Retina (tissue), 1 donor: ENCODE data around the gene MACROD1.
"Not testable (repeated sequence)": the region's sequence is repeated elsewhere in the genome, so short reads cannot be mapped to it uniquely, and the experiment has no call there.

Source experiments
- DNase-seq: peaks from one replicate; pipeline ENCODE4 v3.0.0-alpha.2; 2016

MACROD1 gene

GRCh38 chr11:64185175-64185692 is 19.3 kb upstream of the MACROD1 start:
- DNase-seq, result no peak

DNA sequence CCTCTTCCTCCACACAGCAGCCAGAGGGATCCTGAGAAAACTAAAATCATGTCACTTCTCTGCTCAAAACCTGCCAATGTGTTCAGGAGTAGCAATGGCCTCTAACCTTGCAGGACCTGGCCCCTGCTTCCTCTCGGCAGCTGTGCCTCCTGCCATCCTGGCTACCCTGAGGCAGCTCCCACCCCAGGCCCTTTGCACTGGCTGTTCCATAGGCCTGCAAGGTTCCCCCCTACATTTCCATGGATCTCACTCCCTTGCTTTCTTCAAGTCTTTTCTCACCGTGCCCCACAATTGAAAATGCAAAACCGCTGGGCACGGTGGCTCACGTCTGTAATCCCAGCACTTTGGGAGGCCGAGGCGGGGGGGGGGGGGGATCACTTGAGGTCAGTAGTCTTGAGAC is 18.0 kb upstream of the MACROD1 start:
- no peak for DNase-seq

GRCh38 chr11:64181506-64182411 is 15.8 kb upstream of the MACROD1 start:
- DNase-seq, result peak; percentile 77

- DNase-seq, result peak; percentile 31
Observed at GRCh38 chr11:64180891-64181290, 15.0 kb upstream of the MACROD1 start.

DNA sequence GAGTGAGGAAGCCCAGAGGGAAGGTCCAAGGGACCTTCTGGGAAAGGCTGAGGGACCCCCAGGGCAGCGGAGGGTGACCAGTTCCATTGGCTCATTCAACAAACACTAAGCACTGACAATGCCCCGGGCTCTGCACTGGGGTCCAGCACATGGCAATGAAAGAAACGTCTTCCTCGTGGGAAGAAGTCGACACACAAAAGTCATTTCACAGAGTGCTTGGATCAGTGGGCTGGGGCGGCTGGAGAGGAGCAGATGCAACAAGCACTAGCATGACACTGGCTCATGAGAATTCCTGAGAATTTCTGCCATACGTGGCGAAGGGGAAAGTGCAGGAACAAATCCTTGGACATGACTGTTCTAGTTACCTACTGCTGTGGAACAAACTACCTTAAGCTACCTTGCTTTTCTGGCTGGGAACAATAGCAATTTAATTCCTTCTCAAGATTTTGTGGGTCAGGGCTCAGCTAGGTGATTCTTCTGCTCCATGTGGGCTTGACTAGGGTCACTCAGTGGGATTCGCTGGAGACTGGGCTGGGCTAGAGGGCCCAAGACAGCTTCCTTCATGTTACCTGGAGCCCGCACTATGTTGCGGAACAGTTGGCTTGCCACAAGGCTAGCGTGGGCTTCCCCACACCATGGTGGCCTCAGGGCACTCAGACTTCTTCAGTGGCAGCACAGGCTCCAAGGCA is 13.2 kb upstream of the MACROD1 start:
- DNase-seq, result no peak

DNA sequence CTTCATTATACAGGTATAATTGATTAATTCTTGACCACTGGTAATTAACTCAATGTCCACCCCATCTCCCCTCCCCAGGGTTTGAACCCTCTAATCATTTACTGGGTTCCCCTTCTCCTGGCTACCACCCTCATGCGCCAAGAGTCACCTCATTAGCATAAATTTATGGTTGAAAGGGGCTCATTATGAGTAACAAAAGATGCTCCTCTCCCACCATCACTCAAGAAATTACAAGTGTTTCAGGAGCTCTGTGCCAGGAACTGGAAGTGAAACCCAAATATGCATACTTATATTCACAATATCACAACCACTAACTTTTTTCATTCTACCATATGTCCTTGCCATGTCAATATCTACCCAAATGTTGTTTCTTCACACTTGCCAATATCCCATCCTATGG is 12.3 kb upstream of the MACROD1 start:
- no peak for DNase-seq

DNA sequence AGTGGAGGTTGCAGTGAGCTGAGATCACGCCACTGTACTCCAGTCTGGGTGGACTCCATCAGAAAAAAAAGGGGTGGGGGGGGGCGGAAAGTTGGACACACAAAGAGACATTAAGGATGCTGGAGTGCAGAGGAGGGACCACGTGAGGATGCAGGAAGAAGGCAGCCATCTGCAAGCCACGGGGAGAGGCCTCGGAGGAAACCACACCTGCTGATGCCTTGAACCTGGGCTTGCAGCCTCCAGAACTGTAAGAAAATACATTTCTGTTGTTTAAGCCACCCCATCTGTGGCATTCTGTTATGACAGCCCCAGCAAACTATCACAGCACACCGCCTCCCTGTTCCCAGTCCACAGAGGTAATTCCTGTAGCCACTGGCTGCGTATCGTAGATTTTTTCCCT is 10.8 kb upstream of the MACROD1 start:
- no peak for DNase-seq

GRCh38 chr11:64173616-64174355 is 7.9 kb upstream of the MACROD1 start:
- DNase-seq, result no peak

- no peak for DNase-seq
Observed at GRCh38 chr11:64170419-64170818, 4.5 kb upstream of the MACROD1 start.

DNA sequence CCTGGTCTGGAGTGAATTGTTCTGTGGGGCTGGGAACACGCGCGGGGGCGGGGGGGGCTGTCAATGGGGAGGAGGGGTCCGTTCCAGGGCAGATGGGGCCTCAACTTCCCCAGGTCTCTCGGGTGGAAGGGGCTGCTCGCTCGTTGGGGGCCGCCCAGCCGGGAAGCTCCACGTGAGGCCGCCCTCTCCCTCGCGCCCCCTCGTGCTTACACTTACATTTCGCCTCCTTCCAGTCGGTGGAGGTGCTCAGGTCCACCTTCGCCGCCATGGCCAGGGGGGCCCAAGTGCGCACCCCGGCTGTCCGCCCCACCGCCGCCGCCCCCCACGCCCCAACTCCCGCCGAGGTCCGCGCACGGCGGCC is 452 bp downstream of the MACROD1 start:
- DNase-seq, result no peak

DNA sequence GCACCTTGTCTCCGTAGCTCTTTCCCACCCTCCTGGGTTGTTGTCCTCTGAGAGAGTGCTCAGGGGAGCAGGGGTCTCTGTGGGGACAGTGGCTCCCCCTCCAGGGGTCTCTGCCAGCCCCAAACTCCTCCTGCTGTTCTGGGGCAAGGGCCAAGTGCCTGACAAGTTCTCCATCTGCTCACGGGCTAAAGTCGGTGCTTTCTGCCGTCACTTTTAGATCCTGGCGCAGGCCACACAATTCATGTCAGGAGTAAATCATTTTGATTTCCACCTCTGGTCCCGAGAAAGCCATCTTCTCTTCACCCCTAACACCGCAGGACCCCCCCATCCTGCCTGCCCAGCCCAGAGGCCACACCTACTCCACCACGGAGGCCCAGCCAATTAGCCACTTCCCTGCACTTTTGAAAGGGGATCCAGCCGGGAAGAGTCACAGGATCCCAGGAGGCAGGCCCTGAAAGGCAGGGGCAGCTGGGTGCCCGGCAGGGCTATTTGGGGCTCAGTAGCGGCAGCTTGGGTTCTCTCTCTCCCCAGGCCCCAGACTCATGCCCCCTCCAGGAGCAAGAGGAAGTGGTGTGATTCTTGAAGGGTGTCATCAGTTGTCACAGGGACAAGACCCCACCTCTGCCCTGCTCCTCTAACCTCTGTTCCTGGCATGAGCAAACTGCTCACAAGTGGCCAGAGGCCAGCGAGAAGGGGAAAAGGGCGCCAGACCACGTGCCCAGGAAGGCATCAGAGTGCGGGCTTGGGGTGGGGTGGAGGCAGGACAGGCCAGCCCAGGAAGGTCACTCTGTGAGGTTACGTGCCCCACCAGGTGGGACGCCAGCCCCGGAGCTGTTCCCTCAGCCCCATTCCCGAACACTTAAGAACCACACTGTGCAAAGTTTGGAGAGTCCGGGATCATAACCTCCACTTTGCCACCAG is 1.3 kb downstream of the MACROD1 start:
- DNase-seq, result peak; percentile 42

DNA sequence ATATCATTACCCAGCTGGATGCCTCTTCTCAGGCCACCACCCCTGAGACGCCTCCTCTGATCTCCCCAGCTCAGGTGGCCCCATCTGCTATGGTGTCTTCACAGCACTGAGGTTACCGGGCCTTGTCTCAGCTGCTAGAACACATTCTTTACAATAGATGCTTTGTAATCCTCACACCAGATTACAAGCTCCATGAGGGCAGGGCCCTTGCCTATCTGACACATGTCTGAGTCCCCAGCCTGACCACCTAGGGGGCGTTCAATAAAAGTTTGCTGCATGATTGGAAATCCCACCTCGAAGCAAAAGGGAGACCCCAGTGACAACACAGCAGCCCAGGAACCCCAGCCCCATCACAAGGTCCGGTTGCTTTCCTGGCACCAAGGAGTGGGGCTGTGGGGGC is 2.0 kb downstream of the MACROD1 start:
- no peak for DNase-seq

DNA sequence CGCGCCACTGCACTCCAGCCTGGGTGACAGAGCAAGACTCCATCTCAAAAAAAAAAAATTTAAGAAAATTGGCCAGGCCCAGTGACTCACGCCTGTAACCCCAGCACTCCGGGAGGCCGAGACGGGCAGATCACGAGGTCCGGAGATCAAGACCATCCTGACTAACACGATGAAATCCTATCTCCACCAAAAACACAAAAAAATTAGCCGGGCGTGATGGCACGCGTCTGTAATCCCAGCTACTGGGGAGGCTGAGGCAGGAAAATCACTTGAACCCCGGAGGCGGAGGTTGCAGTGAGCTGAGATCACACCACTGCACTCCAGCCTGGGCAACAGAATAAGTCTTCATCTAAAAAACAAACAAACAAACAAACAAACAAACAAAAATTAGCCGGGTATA is 3.1 kb downstream of the MACROD1 start:
- not testable (repeated sequence) for DNase-seq

GRCh38 chr11:64161037-64161436 is 4.9 kb downstream of the MACROD1 start:
- DNase-seq, result no peak

GRCh38 chr11:64157631-64158394 is 8.1 kb downstream of the MACROD1 start:
- no peak for DNase-seq

DNA sequence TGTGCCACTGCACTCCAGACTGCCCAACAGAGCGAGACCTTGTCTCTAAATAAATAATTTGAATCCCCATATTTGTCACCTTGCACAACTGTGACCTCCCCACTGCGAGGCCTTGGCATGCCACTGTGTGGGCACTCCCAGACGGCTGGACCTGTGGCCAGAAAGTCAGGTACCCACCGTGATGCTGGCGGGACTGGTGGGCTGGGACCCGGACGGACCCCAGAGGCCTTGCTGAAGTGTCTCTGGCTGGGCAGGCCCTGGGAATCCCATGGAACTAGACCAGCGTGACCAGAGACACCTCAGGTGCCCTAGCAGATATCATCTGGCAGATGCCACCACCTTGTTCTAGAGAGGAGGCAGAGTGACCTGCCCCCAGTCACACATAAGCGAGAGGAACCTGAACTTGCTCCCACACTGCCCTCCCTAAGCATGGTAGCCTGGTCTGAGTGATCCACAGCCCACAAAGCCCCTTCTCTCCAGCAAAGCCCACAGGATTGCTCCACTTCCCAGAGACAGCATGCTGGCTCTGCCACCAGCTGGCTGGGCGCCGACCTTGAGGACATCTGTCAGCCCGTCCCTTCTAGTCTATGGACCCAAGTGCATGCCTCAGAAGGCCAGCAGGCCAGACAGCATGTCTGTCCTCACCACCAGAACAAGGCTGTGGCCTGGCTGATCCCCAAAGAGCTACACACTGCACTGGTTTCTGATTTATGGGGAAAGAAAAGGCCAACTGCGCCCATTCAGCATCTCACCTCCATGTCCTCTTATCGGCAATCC is 9.5 kb downstream of the MACROD1 start:
- DNase-seq, result peak; percentile 35

DNA sequence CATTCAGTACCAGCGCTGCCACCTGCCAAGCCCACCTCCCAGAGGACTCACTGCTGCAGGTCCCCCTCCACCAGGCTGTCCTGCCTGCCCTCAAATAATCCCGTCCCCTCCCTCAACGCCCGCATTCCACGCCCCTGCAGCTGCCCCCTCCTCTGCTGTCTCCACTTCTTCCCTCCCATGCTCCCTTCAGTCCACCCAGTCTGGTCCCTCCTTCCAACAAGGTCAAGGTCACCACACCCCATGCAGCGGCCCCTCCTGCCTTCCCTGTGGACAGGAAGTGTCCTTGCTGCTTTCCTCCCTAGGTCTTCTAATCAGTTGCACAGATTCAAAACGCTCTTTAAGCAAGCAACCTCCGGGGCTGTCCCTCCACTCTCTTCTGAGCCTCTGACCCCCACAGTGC is 12.1 kb downstream of the MACROD1 start:
- DNase-seq, result no peak

- peak; percentile 87 for DNase-seq
Observed at GRCh38 chr11:64152841-64153691, 12.8 kb downstream of the MACROD1 start.

DNA sequence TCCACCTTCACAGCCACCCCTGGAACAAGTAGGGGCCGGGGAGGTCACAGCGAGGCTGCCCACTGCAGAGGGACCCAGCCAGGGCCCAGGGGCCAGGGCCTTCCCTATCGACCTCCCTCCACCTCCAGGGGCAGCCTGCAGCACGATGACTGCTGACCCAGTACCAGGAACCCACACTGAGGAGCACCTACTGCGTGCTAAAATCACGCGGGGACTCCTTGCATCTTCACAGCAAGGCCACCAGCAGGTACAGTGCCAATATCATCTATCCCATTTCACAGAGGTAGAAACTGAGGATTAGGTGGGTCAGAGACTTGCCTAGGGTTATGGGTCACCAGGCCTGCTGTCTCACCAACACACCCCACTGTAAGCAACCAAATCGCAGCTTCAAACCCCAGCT is 14.6 kb downstream of the MACROD1 start:
- no peak for DNase-seq
